GM19463 (cell line): Measurements from ENCODE around the gene DNER.

ENCODE experiments used
- ATAC-seq: cut with Tn5 transposase; IDR thresholded peaks from one replicate; pipeline ENCODE4 v1.9.1; 2021; ENCODE audit warnings: mild to moderate bottlenecking, moderate library complexity; ENCODE audit not compliant: unreplicated experiment

The DNER gene

DNA sequence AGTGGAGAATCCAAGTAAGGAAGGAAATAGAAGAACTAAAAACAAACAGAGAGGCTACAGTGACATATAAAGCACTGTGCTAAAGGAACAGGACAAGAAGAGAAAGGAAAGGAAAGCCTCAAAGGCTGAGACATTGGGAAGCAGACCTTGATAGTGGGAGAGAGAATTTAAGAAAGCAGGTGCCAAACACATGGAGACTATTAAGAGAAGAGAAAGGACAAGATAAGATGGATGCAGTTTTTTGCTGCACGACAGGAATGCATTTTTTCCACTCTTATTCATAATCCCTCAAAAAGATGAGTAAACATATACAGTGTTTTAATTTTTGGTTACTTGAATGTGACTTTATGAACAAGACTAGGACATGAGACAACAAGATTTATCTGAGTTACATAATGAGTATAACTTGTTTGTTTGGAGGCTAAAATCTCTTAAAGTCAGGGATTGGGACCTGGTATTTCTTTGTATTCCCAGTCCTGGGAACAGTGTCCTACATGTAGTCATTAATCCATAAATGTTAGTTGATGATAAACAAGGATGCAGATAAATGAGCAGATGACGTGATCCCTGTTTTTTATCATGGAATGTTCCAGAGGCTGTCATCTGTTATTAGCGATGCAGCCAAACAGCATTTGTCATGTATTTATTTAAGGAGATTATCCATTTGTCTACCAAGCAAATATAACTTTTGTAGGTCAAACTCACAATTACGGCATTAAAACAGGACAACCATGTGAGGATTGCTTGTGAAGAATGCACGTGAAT, 141.7 kb downstream of the DNER start:
- no peak for ATAC-seq

DNA sequence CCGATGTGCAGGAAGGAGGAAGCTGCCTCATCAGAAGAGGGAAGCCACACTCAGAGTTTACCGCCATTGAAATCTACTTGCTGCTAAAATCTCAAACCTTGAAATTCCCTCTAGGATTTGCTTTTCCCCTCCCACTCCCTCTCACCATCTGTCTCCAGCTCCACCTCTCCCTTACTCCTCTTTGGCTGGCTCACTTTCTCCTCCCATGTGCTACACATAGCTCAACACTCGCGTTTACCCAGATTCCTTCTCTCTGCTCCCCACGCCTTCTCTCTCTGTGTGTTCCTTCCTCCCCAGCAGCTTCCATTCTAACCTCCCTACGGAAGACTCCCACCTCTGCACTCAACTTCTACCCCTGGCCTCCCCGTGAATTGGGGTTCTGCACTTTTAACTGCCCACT, 143.1 kb downstream of the DNER start:
- no peak for ATAC-seq

DNA sequence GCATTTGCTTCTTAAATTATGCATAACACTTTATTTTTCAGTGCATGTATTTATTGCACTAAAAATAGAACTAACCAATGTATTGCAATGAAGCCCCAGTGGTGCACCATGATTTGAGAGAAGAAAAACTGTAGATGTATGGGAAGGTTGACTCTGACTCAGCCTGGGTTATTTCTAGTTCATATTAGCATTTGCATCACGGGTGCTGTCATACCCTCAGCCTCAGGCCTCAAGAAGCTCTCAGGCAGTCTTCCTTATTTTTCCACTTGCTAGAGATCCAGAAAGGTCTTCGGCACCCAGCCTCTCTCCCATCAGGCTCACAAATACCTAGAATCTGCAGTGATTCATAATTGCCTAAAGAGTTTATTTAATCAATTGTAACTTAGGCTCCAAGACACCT, 148.0 kb downstream of the DNER start:
- ATAC-seq: no peak

GRCh38 chr2:229564300-229564907, 150.0 kb downstream of the DNER start:
- no peak for ATAC-seq

DNA sequence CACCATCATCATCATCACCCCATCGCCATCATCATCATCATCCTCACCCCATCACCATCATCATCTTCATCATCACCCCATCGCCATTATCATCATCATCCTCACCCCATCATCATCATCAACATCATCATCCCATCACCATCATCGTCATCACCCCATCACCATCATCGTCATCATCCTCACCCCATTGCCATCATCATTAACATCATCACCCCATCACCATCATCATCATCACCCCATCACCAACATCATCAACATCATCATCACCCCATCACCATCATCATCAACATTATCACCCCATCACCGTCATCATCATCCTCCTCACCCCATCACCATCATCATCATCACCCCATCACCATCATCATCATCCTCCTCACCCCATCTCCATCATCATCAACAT, 151.0 kb downstream of the DNER start:
- no peak for ATAC-seq

DNA sequence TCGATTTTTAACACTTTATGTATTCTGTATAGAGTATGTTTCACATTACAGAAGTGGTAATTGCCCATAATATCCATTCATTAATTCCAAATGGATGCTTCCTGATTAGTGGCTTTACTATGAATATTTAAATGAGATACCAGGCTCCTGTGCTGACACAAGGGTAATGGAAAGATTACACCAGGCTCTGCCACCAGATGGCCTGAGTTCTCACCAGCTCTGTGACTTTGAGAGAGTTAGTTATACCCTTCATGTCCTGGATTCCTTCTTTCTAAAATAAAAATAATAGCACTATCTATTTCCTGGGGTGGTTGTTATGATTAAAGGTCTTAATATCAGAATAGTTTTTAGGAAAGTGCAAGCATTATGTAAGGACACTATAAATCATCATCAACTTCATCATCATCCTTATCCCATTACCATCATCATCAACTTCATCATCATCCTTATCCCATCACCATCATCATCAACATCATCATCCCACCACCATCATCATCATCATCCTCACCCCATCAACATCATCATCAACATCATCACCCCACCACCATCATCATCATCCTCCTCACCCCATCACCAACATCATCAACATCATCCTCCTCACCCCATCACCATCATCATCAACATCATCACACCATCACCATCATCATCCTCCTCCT, 151.8 kb downstream of the DNER start:
- no peak for ATAC-seq

GRCh38 chr2:229559986-229560385, 154.4 kb downstream of the DNER start:
- no peak for ATAC-seq

DNA sequence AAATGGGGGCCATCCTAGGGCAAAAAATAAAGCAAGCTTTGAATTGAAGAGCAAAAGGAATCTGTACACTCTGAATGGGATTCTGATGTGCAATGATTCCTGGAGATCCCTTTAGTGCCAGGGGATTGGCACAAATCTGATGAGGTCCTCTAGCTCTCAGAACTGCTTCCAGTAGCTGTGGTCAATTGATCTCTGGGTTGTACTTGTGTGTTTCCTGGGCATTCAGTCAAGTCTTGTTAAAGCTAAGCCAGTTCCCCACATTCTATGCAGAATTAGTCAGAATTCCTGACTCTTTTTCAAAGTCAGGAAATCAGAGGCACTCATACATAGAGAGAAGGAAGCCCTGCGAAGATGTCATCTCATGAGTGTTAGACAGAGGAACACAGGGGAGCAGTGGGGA, 161.3 kb downstream of the DNER start:
- ATAC-seq: no peak

DNA sequence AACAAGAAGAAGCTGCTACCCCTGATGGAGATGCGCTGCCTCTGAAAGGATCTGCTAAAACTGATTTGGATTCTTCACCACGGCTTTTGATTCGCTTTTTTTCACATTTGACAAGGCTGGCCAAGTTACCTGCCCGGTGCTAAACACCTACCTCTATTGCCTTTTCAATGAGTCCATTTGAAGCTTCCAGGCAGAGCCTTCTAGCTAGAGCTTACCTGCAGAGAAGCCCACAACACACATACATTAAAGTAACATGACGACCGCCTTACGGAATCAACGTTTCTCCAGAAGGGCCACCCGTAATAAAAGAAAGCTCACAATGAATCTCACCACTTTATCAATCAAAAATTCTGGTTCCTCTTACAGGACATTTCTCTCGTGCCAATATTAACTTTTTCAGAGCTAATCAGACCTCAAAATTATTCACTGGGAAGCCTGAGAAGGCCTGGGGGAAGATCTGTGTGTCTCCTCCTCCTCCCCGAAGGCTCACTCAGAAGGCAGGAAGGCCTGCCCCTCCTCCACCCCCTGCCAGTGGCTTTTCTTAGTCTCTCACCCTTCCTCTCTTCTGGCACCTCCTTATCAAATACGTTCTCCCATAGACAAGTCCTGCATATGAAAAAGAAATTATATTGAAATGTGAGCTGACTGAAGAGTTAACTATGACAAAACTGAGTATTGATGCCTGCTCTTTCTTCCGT, 171.0 kb downstream of the DNER start:
- ATAC-seq: no peak

DNA sequence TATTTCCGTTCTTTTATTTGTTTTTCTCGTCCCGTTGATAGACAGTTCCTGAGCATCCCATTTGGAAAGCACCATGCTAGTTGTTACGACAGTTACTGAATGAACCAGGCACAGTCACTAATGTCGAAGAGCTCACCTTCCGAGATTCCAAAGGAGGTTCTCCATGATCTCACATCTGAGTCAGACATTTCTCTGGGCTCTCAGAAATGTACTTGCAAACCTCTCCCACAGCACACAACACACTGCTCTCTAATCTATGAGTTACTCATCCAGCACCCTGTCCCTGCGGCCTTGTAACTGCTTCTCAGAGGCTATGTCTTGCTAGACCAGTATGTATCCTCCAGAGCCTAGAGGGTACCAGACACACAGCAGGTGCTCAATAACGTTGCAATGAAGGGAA, 174.7 kb downstream of the DNER start:
- ATAC-seq: no peak

GRCh38 chr2:229531594-229531993, 182.8 kb downstream of the DNER start:
- ATAC-seq: no peak

DNA sequence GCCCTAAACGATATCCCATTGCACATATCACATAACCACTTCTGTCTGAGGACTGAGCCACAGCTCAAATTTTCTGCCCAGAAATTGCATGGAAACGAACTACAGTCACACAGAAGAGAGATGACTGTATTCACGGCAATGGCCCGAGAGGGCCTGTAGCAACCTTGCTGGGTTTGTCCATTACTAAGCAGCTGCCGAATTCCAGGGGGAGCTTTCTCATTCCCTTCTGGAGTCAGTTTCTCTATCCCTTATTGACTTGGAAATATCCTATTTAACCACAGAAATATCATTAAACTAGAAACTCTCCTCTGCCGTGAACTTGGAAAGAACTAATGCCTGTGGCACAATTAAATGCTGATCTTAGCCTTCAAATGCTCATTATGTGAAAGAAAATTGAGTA, 183.9 kb downstream of the DNER start:
- no peak for ATAC-seq

- ATAC-seq: no peak
Observed at GRCh38 chr2:229528846-229529245, 185.5 kb downstream of the DNER start.

- ATAC-seq: no peak
Observed at GRCh38 chr2:229526951-229527350, 187.4 kb downstream of the DNER start.

DNA sequence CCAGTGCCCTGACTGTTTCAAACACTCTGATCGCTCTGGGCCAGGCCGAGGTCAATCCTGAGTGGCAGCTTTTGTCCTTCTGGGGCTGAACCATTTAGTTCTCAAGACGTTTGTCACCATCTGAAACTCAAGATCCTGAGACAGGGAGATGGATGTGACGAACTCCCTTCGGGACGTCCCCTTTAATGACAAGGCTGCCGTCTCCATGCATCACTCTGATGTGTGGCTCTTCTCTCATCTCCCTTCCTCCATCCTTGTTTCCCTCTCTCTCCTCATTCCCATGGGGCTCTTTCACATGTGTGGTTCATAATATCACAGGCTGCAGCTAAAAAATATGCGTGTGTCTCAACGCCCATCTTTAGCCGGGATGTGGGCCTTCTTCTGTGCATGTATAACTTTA, 189.6 kb downstream of the DNER start:
- ATAC-seq: no peak

- ATAC-seq: no peak
Observed at GRCh38 chr2:229523663-229524062, 190.7 kb downstream of the DNER start.

DNA sequence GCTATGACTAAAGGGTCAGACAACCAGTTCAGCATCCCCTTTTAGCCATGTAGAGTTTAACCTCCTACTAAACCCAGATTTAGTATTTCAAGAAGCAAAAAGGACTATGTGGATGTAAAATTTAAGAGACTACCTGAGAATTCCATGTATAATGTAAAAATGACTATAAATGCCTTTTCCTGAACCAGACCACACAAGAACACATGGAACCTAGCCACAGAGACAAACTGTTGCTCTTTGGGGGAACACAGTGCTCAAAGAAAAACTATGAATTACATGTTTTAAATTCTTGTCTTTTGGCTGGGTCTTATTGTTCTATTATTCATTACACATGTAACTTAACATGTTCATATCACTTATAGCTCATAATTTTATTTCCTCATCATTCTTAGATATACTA, 192.8 kb downstream of the DNER start:
- no peak for ATAC-seq

DNA sequence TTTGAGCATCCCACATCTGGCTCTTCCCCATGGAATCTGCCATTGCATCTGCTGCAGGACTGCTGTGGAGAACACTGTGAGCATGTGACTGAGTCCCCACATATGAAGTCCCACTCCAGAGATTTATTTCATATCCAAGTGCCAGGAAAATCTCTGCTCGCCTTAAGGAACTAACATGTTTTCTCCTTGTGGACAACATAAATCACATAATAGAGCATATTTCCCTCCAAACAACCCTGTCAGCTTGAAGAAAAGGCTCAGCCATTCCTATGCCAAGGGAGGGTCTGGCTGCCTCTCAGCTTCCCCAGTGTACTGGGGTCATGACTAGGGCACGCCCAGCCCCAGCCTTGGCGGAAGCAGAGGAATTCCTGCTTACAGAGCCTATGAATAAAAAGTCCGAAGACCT, 193.7 kb downstream of the DNER start:
- ATAC-seq: no peak

DNA sequence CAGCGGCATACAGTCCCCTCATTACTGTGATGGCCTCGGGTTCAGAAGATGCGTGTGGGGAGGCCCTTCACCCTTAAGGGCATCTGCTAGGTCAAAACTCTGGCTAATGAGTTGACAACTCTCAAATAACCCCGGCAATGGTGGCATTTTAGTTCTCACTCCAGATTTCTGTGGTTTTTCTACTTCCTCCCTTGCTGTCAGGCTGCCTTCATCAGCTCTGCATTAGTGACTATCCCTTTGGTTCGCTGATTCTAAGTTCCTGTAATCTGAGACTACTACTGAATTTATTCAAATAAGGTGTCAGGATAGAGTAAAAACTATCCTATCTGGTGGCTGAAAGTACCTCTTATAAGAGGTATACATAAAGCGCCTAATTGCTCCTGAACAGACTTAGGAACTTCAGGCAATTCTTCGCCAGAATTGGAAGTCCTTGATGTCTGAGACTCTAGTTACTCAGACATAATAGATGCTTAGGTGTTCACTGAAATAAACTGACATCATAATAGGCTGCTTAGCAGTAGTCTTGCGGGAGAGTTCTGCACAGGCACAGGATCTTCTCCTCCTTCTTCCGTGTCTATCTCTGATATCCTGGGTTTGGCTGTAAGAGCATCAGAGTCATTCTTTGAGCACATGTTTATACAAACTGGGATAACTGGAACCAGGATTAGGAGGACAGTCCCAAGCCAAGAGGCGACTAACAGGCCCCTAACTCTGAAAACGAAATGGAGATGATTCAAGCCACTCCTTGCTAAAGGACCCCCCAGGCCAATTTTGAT, 194.5 kb downstream of the DNER start:
- ATAC-seq: peak; percentile 58

GRCh38 chr2:229514273-229514895, 200.0 kb downstream of the DNER start:
- ATAC-seq: no peak
